Fibroblast of pulmonary artery (primary cell): Measurements from ENCODE around the gene UHMK1.
"Not testable (repeated sequence)": the region's sequence is repeated elsewhere in the genome, so short reads cannot be mapped to it uniquely, and the experiment has no call there.

Experiments
- DNase-seq: peaks from one replicate; pipeline ENCODE4 v3.0.0-alpha.2; 2010; ENCODE audit warnings: low read depth
- H3K4me3 ChIP-seq: replicated peaks from 2 replicates; pipeline ENCODE4 v1.5.1; 2011; ENCODE audit warnings: low read depth, mild to moderate bottlenecking, control low read depth, low read length, moderate library complexity
- TF ChIP-seq, protein P1 (sequence below): IDR thresholded peaks from 2 replicates; pipeline ENCODE4 v1.5.1; 2011; ENCODE audit warnings: mild to moderate bottlenecking, control low read depth, low read length, inconsistent platforms; ENCODE audit errors: missing control alignments

Gene UHMK1

GRCh38 chr1:162488219-162488618 is 9.4 kb upstream of the UHMK1 start:
- no peak for DNase-seq
- TF ChIP-seq, protein P1, sequence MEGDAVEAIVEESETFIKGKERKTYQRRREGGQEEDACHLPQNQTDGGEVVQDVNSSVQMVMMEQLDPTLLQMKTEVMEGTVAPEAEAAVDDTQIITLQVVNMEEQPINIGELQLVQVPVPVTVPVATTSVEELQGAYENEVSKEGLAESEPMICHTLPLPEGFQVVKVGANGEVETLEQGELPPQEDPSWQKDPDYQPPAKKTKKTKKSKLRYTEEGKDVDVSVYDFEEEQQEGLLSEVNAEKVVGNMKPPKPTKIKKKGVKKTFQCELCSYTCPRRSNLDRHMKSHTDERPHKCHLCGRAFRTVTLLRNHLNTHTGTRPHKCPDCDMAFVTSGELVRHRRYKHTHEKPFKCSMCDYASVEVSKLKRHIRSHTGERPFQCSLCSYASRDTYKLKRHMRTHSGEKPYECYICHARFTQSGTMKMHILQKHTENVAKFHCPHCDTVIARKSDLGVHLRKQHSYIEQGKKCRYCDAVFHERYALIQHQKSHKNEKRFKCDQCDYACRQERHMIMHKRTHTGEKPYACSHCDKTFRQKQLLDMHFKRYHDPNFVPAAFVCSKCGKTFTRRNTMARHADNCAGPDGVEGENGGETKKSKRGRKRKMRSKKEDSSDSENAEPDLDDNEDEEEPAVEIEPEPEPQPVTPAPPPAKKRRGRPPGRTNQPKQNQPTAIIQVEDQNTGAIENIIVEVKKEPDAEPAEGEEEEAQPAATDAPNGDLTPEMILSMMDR, result no peak
- H3K4me3 ChIP-seq, result no peak overlapping the region

- not testable (repeated sequence) for DNase-seq, H3K4me3 ChIP-seq
Observed at GRCh38 chr1:162495531-162496233, 1.9 kb upstream of the UHMK1 start.

DNA sequence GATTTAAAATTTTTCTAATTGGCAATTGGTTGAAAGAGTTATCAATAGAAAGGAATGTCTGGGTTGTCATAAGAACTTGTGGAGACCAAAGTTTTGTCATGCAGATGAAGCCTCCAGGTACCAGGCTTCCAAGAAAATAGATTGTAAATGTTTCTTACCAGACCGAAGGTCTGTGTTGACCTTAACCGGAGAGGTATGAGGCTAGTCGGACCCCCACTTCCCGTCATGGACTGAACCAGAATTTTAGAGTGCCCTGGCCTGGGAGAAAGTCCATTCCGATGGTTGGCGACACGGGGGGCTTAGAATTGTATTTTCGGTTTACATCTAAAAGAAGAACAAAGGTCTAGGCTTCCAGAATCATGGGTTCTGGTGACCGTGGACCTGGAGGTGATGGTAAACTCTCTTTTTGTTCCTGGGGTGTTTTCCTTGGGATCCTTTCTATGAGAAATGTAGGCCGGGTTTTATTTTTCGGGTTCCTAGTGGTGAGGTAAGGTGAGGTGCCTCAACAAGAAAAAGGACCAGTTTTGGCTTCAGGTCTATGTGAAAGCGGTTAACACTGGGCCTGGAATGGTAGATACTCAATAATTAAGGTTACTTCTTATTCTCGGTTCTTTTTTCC is 405 bp upstream of the UHMK1 start:
- no peak for DNase-seq
- TF ChIP-seq, protein P1, result no peak
- peak overlapping the region; percentile 64 for H3K4me3 ChIP-seq

DNA sequence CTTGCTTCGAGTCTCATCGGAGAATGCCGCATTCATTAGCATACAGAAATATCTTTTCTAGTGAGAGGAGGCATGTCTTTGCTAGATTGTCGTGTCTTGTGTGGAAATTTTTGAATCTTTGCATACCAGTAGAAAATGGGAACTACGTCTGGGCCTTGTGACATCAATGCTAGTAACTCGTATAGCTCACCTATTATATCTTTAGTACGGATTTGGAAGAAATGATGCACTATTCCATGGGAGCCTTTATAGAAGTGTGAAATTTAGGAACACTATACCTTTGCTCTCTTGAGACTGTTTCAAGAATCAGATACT is 835 bp downstream of the UHMK1 start:
- peak overlapping the region; percentile 64 for H3K4me3 ChIP-seq
- peak; percentile 20 for DNase-seq
- TF ChIP-seq, protein P1, result no peak

- no peak for DNase-seq
- H3K4me3 ChIP-seq, result no peak overlapping the region
- TF ChIP-seq, protein P1, result no peak
Observed at GRCh38 chr1:162500805-162501204, 3.2 kb downstream of the UHMK1 start.

DNA sequence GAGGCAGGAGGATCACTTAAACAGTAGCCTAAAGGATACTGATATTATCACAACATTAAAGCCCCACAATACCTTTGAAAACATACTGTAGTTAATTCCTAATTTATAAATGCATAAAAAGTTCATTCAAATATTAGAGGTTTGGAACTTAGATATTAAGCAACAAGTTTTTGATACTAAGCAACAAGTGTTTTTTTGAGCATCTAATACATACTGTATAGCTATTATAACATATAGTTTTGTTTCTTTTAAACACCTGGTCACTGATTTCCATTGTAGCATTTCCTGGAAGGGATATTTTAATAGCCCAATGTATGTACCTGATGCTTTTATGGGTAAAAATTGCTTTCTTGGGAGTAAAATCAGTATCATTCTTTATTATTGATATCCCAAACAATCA is 4.5 kb downstream of the UHMK1 start:
- DNase-seq, result no peak
- TF ChIP-seq, protein P1, result no peak

GRCh38 chr1:162502928-162503327 is 5.3 kb downstream of the UHMK1 start:
- H3K4me3 ChIP-seq, result no peak overlapping the region
- TF ChIP-seq, protein P1, result no peak
- no peak for DNase-seq

More for the DNA sequence above, 4.5 kb downstream of the UHMK1 start:
- no peak overlapping the region for H3K4me3 ChIP-seq
